ENCODE measurements around the gene ZNF330. TPM values are rescaled to one million over a fixed set of nuclear protein-coding genes. Genes with fewer than 3 reads are reported as not detected.

Gene ZNF330
- total RNA-seq, 1 donor from 2014 or later = 43.7 TPM

DNA sequence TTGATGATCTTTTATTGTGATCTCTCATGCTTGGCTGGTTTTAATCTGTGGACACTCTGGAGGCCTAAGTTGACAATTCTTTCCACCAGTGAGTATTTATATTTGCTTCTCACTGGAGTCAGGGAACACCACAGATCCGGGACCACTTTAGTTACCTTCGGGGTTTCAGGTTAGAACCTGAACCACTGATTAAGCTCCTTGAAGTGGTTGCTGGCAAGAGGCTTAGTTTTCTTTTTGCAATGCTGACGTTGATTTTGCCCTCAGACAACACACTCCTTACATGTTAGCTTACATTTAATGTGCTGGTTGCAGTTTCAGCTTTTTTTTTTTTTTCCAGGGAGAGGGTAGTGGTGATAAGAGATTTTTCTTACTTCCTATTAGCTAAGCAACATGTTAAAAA lies 10.5 kb upstream of the ZNF330 start:
- H3K9me3 ChIP-seq = no peaks in the 10 kb centered on the region
- TF ChIP-seq, protein P1, sequence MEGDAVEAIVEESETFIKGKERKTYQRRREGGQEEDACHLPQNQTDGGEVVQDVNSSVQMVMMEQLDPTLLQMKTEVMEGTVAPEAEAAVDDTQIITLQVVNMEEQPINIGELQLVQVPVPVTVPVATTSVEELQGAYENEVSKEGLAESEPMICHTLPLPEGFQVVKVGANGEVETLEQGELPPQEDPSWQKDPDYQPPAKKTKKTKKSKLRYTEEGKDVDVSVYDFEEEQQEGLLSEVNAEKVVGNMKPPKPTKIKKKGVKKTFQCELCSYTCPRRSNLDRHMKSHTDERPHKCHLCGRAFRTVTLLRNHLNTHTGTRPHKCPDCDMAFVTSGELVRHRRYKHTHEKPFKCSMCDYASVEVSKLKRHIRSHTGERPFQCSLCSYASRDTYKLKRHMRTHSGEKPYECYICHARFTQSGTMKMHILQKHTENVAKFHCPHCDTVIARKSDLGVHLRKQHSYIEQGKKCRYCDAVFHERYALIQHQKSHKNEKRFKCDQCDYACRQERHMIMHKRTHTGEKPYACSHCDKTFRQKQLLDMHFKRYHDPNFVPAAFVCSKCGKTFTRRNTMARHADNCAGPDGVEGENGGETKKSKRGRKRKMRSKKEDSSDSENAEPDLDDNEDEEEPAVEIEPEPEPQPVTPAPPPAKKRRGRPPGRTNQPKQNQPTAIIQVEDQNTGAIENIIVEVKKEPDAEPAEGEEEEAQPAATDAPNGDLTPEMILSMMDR (IDR thresholded peaks at IDR 0.05) = no peak
- H3K27me3 ChIP-seq (ENCODE audit: low read depth) = no peaks in the 10 kb centered on the region
- ATAC-seq (peak in 1 of 2 donors; percentile 87), DNase-seq (no peak)
- no peak overlapping the region for H3K4me3 ChIP-seq
- no peak overlapping the region for H3K27ac ChIP-seq
- no peaks in the 10 kb centered on the region for H3K36me3 ChIP-seq
- intact Hi-C loops (cut with DNase I) = no loop called here
- H3K4me1 ChIP-seq = no peaks in the 10 kb centered on the region

DNA sequence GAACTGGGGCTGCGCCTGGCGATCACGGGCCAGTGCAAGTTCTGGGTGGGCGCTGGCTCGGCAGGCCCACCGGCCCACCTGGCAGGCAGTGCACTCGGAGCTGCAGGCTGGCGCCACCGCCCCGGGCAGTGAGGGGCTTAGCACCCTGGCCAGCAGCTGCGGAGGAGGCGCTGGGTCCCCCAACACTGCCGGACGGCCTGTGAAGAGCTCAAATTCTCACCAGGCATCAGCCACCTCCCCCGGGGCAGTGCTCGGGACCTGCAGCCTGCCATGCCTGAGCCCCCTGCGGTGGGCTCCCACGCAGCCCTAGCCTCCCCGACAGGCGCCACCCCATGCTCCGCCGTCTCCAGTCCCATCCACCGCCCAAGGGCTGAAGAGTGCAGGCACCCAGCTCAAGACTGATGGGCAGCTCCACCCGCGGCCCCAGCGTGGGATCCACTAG lies 7.1 kb upstream of the ZNF330 start:
- intact Hi-C loops (cut with DNase I) = no loop called here
- no peaks in the 10 kb centered on the region for H3K27me3 ChIP-seq (ENCODE audit: low read depth)
- H3K36me3 ChIP-seq = no peaks in the 10 kb centered on the region
- no peak overlapping the region for H3K27ac ChIP-seq
- DNase-seq (no peak), ATAC-seq (peak in 1 of 2 donors; percentile 18)
- no peaks in the 10 kb centered on the region for H3K4me1 ChIP-seq
- no peaks in the 10 kb centered on the region for H3K9me3 ChIP-seq
- TF ChIP-seq, protein P1 (IDR thresholded peaks at IDR 0.05) = no peak
- H3K4me3 ChIP-seq = no peak overlapping the region

DNA sequence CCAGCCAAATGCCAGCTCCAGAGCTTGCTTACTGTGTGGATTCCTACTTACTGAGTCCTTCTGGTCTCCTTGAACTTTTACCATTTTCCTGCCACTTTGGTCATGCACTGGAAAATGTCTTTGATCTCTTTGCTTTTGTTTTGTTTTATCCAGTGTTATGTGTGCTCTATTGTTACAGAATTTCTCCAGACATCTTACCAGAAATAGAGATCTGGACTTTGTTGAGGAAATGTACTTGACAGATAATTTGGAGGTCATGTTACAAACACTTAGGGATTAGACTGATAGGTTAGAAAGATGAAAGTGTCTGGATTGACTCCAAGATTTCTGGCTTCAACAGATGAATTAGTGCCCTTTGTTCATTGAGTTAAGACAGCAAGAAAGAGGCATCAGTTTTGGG lies 5.7 kb upstream of the ZNF330 start:
- Histone ChIP-seq H3K4me3 (no peak overlapping the region), H3K36me3 (no peaks in the 10 kb centered on the region), H3K9me3 (no peaks in the 10 kb centered on the region), H3K27ac (no peak overlapping the region), H3K4me1 (no peaks in the 10 kb centered on the region), H3K27me3 (ENCODE audit: low read depth) (no peaks in the 10 kb centered on the region)
- DNase-seq = no peak
- intact Hi-C loops (cut with DNase I) = no loop called here
- no peak for ATAC-seq
- TF ChIP-seq, protein P1 (IDR thresholded peaks at IDR 0.05) = no peak

DNA sequence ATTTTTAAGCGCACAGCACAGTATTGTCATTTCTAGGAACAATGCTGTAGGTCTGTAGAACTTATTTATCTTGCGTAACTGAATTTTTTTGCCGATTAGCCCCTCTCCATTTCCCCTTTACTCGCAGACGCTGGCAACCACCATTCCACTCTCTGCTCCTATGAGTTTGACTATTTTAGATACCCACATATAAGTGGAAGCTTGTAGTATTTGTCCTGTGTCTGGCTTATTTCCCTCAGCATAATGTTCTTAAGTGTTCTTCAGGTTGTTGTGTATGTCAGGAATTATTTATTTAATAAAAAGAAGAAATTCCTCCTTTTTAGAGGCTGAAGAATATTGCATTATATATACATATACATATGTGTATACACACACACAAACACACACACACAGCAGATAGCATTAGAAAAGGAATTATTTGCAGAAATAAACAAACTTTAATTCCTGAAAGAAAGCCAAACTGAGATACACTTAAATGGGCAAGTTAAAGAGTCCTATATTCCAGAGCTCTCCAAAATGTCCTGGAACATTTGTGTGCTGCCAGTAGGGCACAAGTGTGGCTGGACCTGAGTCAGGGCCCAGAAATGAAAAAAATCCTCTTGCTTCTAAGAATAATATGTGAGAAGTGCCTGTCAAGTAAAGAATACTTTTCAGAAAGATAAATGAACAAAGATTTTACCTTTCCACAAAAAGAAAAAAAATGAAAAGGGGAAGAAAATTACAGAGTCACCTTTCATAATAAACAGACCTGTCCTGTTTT lies 4.5 kb upstream of the ZNF330 start:
- Histone ChIP-seq H3K9me3 (no peaks in the 10 kb centered on the region), H3K4me1 (peaks cover 4% of the 10 kb centered on the region), H3K4me3 (no peak overlapping the region), H3K27ac (no peak overlapping the region), H3K36me3 (no peaks in the 10 kb centered on the region), H3K27me3 (ENCODE audit: low read depth) (no peaks in the 10 kb centered on the region)
- TF ChIP-seq, protein P1 (IDR thresholded peaks at IDR 0.05) = no peak
- ATAC-seq (peak; percentile 44 to 78), DNase-seq (no peak)
- intact Hi-C loops (cut with DNase I) = no loop called here

DNA sequence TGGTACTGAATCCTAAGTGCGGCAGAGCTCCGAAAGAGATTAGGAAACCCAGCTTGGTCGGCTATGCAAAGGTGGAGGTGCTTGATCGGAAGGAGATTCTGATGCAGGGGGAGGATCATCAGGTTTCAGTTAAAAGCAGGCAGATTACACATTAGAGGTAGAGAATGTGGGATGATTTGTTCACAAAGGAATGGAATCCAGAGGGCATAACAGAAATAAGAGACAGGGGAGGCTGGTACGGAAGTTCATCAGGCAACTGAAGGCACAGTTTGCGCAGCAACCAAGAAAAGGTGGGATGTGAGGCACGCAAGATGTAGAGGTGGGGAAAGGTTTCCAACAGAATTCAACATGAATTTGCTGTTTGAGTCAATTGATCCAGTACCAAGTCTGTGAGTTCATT lies 424 bp upstream of the ZNF330 start:
- H3K4me3 ChIP-seq = peak overlapping the region; percentile 74
- DNase-seq (no peak), ATAC-seq (no peak)
- H3K27me3 ChIP-seq (ENCODE audit: low read depth) = no peaks in the 10 kb centered on the region
- intact Hi-C loops (cut with DNase I) = no loop called here
- H3K27ac ChIP-seq = peak overlapping the region; percentile 92
- H3K9me3 ChIP-seq = no peaks in the 10 kb centered on the region
- TF ChIP-seq, protein P1 (IDR thresholded peaks at IDR 0.05) = no peak
- H3K4me1 ChIP-seq = peaks cover 31% of the 10 kb centered on the region
- H3K36me3 ChIP-seq = peaks cover 24% of the 10 kb centered on the region
